ENCODE measurements around the gene AFF2.

AFF2 gene

GRCh38 chrX:149045645-149046210, 545.3 kb downstream of the AFF2 start:
- Histone ChIP-seq H3K9me3 (no peaks in the 10 kb centered on the region), H3K27me3 (no peaks in the 10 kb centered on the region), H3K4me1 (no peaks in the 10 kb centered on the region), H3K4me3 (no peak overlapping the region), H3K36me3 (no peaks in the 10 kb centered on the region), H3K27ac (no peak overlapping the region), H3K4me2 (no peak overlapping the region), H3K9ac (no peak overlapping the region), H4K20me1 (no peaks in the 10 kb centered on the region)
- TF ChIP-seq Cebpa-rat (IDR thresholded peaks at IDR 0.05) = no peak
